ENCODE results near the gene PCDH9.

Gene PCDH9

DNA sequence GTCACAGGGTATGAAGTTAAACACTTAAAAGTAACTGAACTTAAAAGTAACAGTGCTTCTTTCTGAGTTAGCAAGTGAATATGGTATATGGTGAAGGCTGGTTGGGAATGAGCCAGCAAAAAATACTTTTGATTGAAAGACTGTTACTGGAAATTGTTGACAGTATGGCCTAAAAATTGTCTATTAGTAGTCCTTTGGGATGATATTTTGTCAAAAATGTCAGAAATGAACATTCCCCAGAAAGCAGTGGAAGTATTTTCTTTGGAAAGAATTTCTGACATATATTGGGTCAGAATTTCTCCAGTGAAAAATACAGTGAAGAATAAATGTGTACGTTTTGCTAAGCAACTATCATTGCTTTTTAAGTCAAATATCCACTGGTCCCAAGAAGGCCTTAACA, 860.5 kb downstream of the PCDH9 start:
- H3K4me1 ChIP-seq (ENCODE audit: control insufficient read depth, insufficient read depth, low read length): no peaks in the 10 kb centered on the region
- H3K27me3 ChIP-seq (ENCODE audit: control insufficient read depth, insufficient read depth, low read length): no peaks in the 10 kb centered on the region
- H3K9me3 ChIP-seq (ENCODE audit: control insufficient read depth, low read length): no peaks in the 10 kb centered on the region
- no peaks in the 10 kb centered on the region for H3K36me3 ChIP-seq (ENCODE audit: control insufficient read depth, insufficient read depth, low read length)
- no peak overlapping the region for H3K4me3 ChIP-seq (ENCODE audit: low read length)
- no peak overlapping the region for H3K9ac ChIP-seq (ENCODE audit: low read length)

- Histone ChIP-seq H3K4me3 (ENCODE audit: low read length) (no peak overlapping the region), H3K4me1 (ENCODE audit: control insufficient read depth, insufficient read depth, low read length) (no peaks in the 10 kb centered on the region), H3K9ac (ENCODE audit: low read length) (no peak overlapping the region), H3K36me3 (ENCODE audit: control insufficient read depth, insufficient read depth, low read length) (no peaks in the 10 kb centered on the region), H3K27me3 (ENCODE audit: control insufficient read depth, insufficient read depth, low read length) (no peaks in the 10 kb centered on the region), H3K9me3 (ENCODE audit: control insufficient read depth, low read length) (no peaks in the 10 kb centered on the region)
Observed at GRCh38 chr13:66367356-66367755, 862.8 kb downstream of the PCDH9 start.

- H3K4me3 ChIP-seq (ENCODE audit: low read length): no peak overlapping the region
- no peak overlapping the region for H3K9ac ChIP-seq (ENCODE audit: low read length)
- no peaks in the 10 kb centered on the region for H3K27me3 ChIP-seq (ENCODE audit: control insufficient read depth, insufficient read depth, low read length)
- no peaks in the 10 kb centered on the region for H3K36me3 ChIP-seq (ENCODE audit: control insufficient read depth, insufficient read depth, low read length)
- no peaks in the 10 kb centered on the region for H3K9me3 ChIP-seq (ENCODE audit: control insufficient read depth, low read length)
- no peaks in the 10 kb centered on the region for H3K4me1 ChIP-seq (ENCODE audit: control insufficient read depth, insufficient read depth, low read length)
Observed at GRCh38 chr13:66365101-66365500, 865.0 kb downstream of the PCDH9 start.

DNA sequence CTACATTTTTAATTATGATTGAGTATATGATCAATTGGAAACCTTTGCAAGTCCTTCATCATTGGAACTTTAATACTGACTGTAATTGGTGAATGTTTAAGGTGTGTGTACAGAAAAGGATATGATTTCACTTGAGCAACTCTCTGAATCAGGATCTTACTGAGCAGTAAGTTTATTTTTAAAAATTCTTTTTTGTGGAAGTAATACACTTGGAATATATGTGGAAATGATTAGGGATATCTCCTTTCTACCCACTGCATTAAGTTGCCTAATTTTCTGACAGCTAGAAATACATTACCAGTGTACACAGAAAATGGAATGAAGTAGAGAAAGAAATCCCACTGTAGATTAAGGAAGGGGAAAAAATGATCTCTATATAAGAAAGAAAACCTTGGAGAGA, 865.8 kb downstream of the PCDH9 start:
- no peak overlapping the region for H3K9ac ChIP-seq (ENCODE audit: low read length)
- H3K36me3 ChIP-seq (ENCODE audit: control insufficient read depth, insufficient read depth, low read length): no peaks in the 10 kb centered on the region
- no peaks in the 10 kb centered on the region for H3K27me3 ChIP-seq (ENCODE audit: control insufficient read depth, insufficient read depth, low read length)
- H3K9me3 ChIP-seq (ENCODE audit: control insufficient read depth, low read length): no peaks in the 10 kb centered on the region
- H3K4me3 ChIP-seq (ENCODE audit: low read length): no peak overlapping the region
- H3K4me1 ChIP-seq (ENCODE audit: control insufficient read depth, insufficient read depth, low read length): no peaks in the 10 kb centered on the region

- no peaks in the 10 kb centered on the region for H3K36me3 ChIP-seq (ENCODE audit: control insufficient read depth, insufficient read depth, low read length)
- H3K4me3 ChIP-seq (ENCODE audit: low read length): no peak overlapping the region
- H3K9ac ChIP-seq (ENCODE audit: low read length): no peak overlapping the region
- no peaks in the 10 kb centered on the region for H3K4me1 ChIP-seq (ENCODE audit: control insufficient read depth, insufficient read depth, low read length)
- no peaks in the 10 kb centered on the region for H3K27me3 ChIP-seq (ENCODE audit: control insufficient read depth, insufficient read depth, low read length)
- H3K9me3 ChIP-seq (ENCODE audit: control insufficient read depth, low read length): no peaks in the 10 kb centered on the region
Observed at GRCh38 chr13:66362485-66362884, 867.7 kb downstream of the PCDH9 start.

- H3K4me1 ChIP-seq (ENCODE audit: control insufficient read depth, insufficient read depth, low read length): no peaks in the 10 kb centered on the region
- no peaks in the 10 kb centered on the region for H3K36me3 ChIP-seq (ENCODE audit: control insufficient read depth, insufficient read depth, low read length)
- H3K9ac ChIP-seq (ENCODE audit: low read length): no peak overlapping the region
- H3K27me3 ChIP-seq (ENCODE audit: control insufficient read depth, insufficient read depth, low read length): no peaks in the 10 kb centered on the region
- no peak overlapping the region for H3K4me3 ChIP-seq (ENCODE audit: low read length)
- no peaks in the 10 kb centered on the region for H3K9me3 ChIP-seq (ENCODE audit: control insufficient read depth, low read length)
Observed at GRCh38 chr13:66359910-66360552, 870.1 kb downstream of the PCDH9 start.

DNA sequence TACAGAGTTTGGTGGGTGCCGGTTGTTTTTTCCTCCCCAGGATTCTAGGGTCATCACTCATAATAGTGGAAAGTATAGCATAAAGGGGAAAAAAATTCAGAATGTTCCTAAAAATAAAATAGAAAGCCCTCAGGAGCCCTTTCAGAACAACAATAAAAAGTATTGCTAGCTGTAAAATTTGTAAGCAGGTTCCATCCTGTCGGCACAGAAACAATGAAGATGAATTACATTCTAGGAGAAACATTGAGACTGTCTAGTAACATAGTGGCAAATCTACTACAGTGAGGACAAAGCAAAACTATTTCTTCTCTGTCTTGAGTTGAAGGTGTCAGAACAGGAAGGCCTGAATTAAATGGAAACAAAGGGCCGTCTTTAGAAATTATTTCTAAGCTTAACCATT, 870.7 kb downstream of the PCDH9 start:
- Histone ChIP-seq H3K4me1 (ENCODE audit: control insufficient read depth, insufficient read depth, low read length) (no peaks in the 10 kb centered on the region), H3K4me3 (ENCODE audit: low read length) (no peak overlapping the region), H3K9ac (ENCODE audit: low read length) (no peak overlapping the region), H3K27me3 (ENCODE audit: control insufficient read depth, insufficient read depth, low read length) (no peaks in the 10 kb centered on the region), H3K36me3 (ENCODE audit: control insufficient read depth, insufficient read depth, low read length) (no peaks in the 10 kb centered on the region), H3K9me3 (ENCODE audit: control insufficient read depth, low read length) (no peaks in the 10 kb centered on the region)

DNA sequence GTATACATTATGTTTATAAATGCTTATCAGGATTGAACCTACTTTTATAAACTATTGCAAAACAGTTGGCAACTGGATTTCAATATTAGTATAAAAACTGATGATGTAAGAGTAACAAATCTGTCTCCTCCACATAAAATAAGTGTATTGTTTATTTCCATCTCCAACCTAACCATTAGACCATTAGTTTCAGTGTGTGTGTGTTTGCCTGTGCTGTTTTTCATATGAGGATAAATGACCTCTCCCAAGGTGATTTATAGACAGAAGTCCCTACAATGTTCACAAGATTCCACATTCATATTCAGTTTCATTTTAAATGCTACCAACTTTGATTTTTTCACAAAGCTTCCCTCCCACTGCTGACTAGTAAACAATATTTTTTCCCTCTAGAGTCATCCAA, 871.6 kb downstream of the PCDH9 start:
- Histone ChIP-seq H3K27me3 (ENCODE audit: control insufficient read depth, insufficient read depth, low read length) (no peaks in the 10 kb centered on the region), H3K36me3 (ENCODE audit: control insufficient read depth, insufficient read depth, low read length) (no peaks in the 10 kb centered on the region), H3K9ac (ENCODE audit: low read length) (no peak overlapping the region), H3K4me3 (ENCODE audit: low read length) (no peak overlapping the region), H3K4me1 (ENCODE audit: control insufficient read depth, insufficient read depth, low read length) (no peaks in the 10 kb centered on the region), H3K9me3 (ENCODE audit: control insufficient read depth, low read length) (no peaks in the 10 kb centered on the region)

GRCh38 chr13:66357463-66357862, 872.7 kb downstream of the PCDH9 start:
- Histone ChIP-seq H3K27me3 (ENCODE audit: control insufficient read depth, insufficient read depth, low read length) (no peaks in the 10 kb centered on the region), H3K9ac (ENCODE audit: low read length) (no peak overlapping the region), H3K36me3 (ENCODE audit: control insufficient read depth, insufficient read depth, low read length) (no peaks in the 10 kb centered on the region), H3K9me3 (ENCODE audit: control insufficient read depth, low read length) (no peaks in the 10 kb centered on the region), H3K4me1 (ENCODE audit: control insufficient read depth, insufficient read depth, low read length) (no peaks in the 10 kb centered on the region), H3K4me3 (ENCODE audit: low read length) (no peak overlapping the region)

- Histone ChIP-seq H3K9me3 (ENCODE audit: control insufficient read depth, low read length) (no peaks in the 10 kb centered on the region), H3K27me3 (ENCODE audit: control insufficient read depth, insufficient read depth, low read length) (no peaks in the 10 kb centered on the region), H3K4me1 (ENCODE audit: control insufficient read depth, insufficient read depth, low read length) (no peaks in the 10 kb centered on the region), H3K9ac (ENCODE audit: low read length) (no peak overlapping the region), H3K4me3 (ENCODE audit: low read length) (no peak overlapping the region), H3K36me3 (ENCODE audit: control insufficient read depth, insufficient read depth, low read length) (no peaks in the 10 kb centered on the region)
Observed at GRCh38 chr13:66354879-66355751, 875.0 kb downstream of the PCDH9 start.

- H3K4me1 ChIP-seq (ENCODE audit: control insufficient read depth, insufficient read depth, low read length): no peaks in the 10 kb centered on the region
- H3K36me3 ChIP-seq (ENCODE audit: control insufficient read depth, insufficient read depth, low read length): no peaks in the 10 kb centered on the region
- H3K4me3 ChIP-seq (ENCODE audit: low read length): no peak overlapping the region
- no peaks in the 10 kb centered on the region for H3K9me3 ChIP-seq (ENCODE audit: control insufficient read depth, low read length)
- no peak overlapping the region for H3K9ac ChIP-seq (ENCODE audit: low read length)
- H3K27me3 ChIP-seq (ENCODE audit: control insufficient read depth, insufficient read depth, low read length): no peaks in the 10 kb centered on the region
Observed at GRCh38 chr13:66353664-66354063, 876.5 kb downstream of the PCDH9 start.

DNA sequence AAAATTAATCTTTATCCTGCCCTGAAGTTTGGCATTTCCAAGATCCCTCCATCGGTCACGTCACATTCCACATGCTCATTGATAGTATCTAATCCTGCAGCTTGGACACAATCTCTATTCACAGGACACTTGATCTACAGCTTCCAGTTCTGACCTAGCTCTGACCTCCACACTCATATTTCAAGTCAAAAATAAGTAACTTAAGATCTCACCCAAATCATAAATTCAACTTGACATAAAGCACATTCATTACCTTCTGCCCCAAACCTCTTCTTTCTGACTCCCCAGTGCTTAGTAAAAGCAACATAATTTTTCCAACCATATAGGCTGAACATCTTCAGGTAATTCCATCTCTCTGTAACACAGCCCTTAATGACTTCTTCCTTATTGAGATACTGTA, 880.2 kb downstream of the PCDH9 start:
- Histone ChIP-seq H3K9me3 (ENCODE audit: control insufficient read depth, low read length) (no peaks in the 10 kb centered on the region), H3K4me3 (ENCODE audit: low read length) (no peak overlapping the region), H3K27me3 (ENCODE audit: control insufficient read depth, insufficient read depth, low read length) (no peaks in the 10 kb centered on the region), H3K4me1 (ENCODE audit: control insufficient read depth, insufficient read depth, low read length) (no peaks in the 10 kb centered on the region), H3K36me3 (ENCODE audit: control insufficient read depth, insufficient read depth, low read length) (no peaks in the 10 kb centered on the region), H3K9ac (ENCODE audit: low read length) (no peak overlapping the region)

Data from mucosa of stomach (tissue), 1 donor.